Kidney epithelial cell (primary cell): Measurements from ENCODE around the gene MDP1. TPM values are rescaled to one million over a fixed set of nuclear protein-coding genes. Genes with fewer than 3 reads are reported as not detected.

Experiments
- DNase-seq: peaks from one replicate; pipeline ENCODE4 v3.0.0-alpha.2; 2010; ENCODE audit warnings: low read depth
- H3K27me3 ChIP-seq: 2 replicates; pipeline ENCODE4 v1.6.0; 2011; ENCODE audit warnings: low read length; ENCODE audit not compliant: control insufficient read depth, insufficient read depth
- H3K36me3 ChIP-seq: 2 replicates; pipeline ENCODE4 v1.5.1; 2011; ENCODE audit warnings: low read length; ENCODE audit not compliant: control insufficient read depth, insufficient read depth
- H3K4me3 ChIP-seq: 2 replicates; pipeline ENCODE4 v1.5.1; 2011; ENCODE audit warnings: low read depth, mild to moderate bottlenecking, control low read depth, low read length
- CTCF ChIP-seq: IDR thresholded peaks from 2 replicates; pipeline ENCODE4 v1.5.1; 2011; ENCODE audit warnings: mild to moderate bottlenecking, moderate library complexity, low read length, control low read depth, inconsistent platforms; ENCODE audit not compliant: insufficient read depth, poor library complexity, severe bottlenecking
- total RNA-seq: library from RNA; depleted of rRNA; stranded (reverse); fragments of >200 nt; gene quantifications from 2 replicates; pipeline ENCODE4 v1.2.3, GENCODE V29; 2015

The MDP1 gene
- total RNA-seq, 1 donor from 2014 or later, result 11.8 TPM

- DNase-seq, result no peak
- H3K36me3 ChIP-seq, result peaks cover 6% of the 10 kb centered on the region
- no peak overlapping the region for H3K4me3 ChIP-seq
- no peaks in the 10 kb centered on the region for H3K27me3 ChIP-seq
- TF ChIP-seq CTCF, result no peak
Observed at GRCh38 chr14:24185741-24186140, 30.1 kb downstream of the MDP1 start.

- Histone ChIP-seq H3K4me3 (no peak overlapping the region), H3K36me3 (peaks cover 6% of the 10 kb centered on the region), H3K27me3 (no peaks in the 10 kb centered on the region)
- no peak for DNase-seq
- no peak for TF ChIP-seq CTCF
Observed at GRCh38 chr14:24185026-24185425, 30.8 kb downstream of the MDP1 start.

DNA sequence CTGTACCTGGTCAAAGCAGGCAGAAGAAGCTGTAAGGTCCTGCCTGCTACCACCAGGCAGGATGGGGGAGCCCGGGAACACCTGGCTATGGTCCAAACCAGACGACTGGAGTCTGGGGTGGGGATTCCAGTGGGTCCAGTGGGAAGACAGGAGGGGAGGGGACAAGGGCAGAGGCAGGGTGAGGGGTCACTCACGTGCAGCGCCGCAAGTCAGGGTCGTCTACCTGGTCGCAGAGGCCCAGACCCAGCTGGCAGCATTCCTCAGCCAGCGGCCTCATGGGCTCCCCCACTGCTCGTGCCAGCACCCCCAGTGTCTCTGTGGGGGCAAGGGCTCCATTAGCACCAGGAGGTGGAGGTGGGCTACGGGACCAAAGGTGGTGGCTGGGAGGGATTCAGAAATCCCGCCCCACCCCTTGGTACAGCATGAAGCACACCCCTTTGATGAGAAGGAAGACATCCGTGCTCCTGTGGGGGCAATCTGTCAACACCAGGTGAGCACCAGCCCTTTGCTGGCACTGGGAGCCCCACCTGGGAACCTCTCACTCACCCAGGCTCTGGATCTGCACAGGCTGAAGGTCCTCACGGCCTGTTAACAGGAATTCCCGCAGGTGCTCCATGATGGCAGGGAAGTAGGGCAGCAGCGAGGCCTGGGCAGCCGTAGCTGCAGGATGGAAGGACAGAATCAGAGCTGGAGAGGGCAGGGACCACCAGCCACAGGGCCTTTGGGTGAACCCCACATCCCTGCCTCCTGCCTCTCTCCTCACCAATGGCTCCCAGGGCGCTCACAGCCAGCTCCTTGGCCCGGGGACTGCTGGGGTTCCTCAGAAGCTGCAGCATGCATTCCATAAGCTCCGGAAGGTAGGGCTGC, 31.5 kb downstream of the MDP1 start:
- no peak for DNase-seq
- Histone ChIP-seq H3K36me3 (peaks cover 8% of the 10 kb centered on the region), H3K4me3 (no peak overlapping the region), H3K27me3 (no peaks in the 10 kb centered on the region)
- no peak for TF ChIP-seq CTCF

- H3K36me3 ChIP-seq, result peaks cover 10% of the 10 kb centered on the region
- H3K27me3 ChIP-seq, result no peaks in the 10 kb centered on the region
- TF ChIP-seq CTCF, result no peak
- no peak overlapping the region for H3K4me3 ChIP-seq
- no peak for DNase-seq
Observed at GRCh38 chr14:24183014-24183481, 32.8 kb downstream of the MDP1 start.

- DNase-seq, result no peak
- no peak overlapping the region for H3K4me3 ChIP-seq
- H3K27me3 ChIP-seq, result no peaks in the 10 kb centered on the region
- peaks cover 10% of the 10 kb centered on the region for H3K36me3 ChIP-seq
- TF ChIP-seq CTCF, result no peak
Observed at GRCh38 chr14:24182110-24182882, 33.6 kb downstream of the MDP1 start.
